ENCODE measurements around the gene KPRP.

KPRP gene

GRCh38 chr1:152735648-152736047, 22.2 kb upstream of the KPRP start:
- no peak overlapping the region for H2BK12ac ChIP-seq (ENCODE audit: low read length in 2 of 2)

GRCh38 chr1:152737997-152738396, 19.8 kb upstream of the KPRP start:
- H2BK5ac ChIP-seq (ENCODE audit: low read depth, low read length, poor library complexity, severe bottlenecking): no peak overlapping the region
- H3K9me3 ChIP-seq (ENCODE audit: control insufficient read depth, low read length): no peaks in the 10 kb centered on the region
- H3K18ac ChIP-seq (ENCODE audit: low read depth in 1 of 2, low read length in 2 of 2): no peak overlapping the region
- no peak overlapping the region for H2BK12ac ChIP-seq (ENCODE audit: low read length in 2 of 2)
- H3K27ac ChIP-seq (ENCODE audit: low read length, poor library complexity, severe bottlenecking): no peak overlapping the region
- no peak overlapping the region for H2BK15ac ChIP-seq (ENCODE audit: low read depth, poor library complexity, severe bottlenecking)
- H4K8ac ChIP-seq (ENCODE audit: low read length): no peak overlapping the region
- H2BK120ac ChIP-seq (ENCODE audit: low read depth, low read length): no peak overlapping the region
- no peak for DNase-seq
- no peak overlapping the region for H3K9ac ChIP-seq (ENCODE audit: low read length)
- WGBS: 44% methylated on average over 3 of the region's 5 CpGs
- no peak overlapping the region for H2AK5ac ChIP-seq (ENCODE audit: low read length, severe bottlenecking)
- no peak overlapping the region for H3K4ac ChIP-seq (ENCODE audit: low read depth in 1 of 2, low read length in 2 of 2)
- H3K36me3 ChIP-seq (ENCODE audit: control insufficient read depth in 1 of 2, insufficient read depth in 2 of 2, low read depth in 1 of 2, low read length in 2 of 2): no peaks in the 10 kb centered on the region
- H4K91ac ChIP-seq (ENCODE audit: low read length): no peak overlapping the region
- H3K27me3 ChIP-seq (ENCODE audit: control insufficient read depth in 1 of 2, insufficient read depth in 1 of 2, low read length in 2 of 2): no peaks in the 10 kb centered on the region
- no peak overlapping the region for H3K23ac ChIP-seq (ENCODE audit: low read length in 2 of 2)
- no peak overlapping the region for H3K4me3 ChIP-seq (ENCODE audit: insufficient read depth in 1 of 2, low read depth in 1 of 2, low read length in 2 of 2)
- H3K4me2 ChIP-seq (ENCODE audit: low read length, poor library complexity, severe bottlenecking): no peak overlapping the region
- H2AFZ ChIP-seq (ENCODE audit: low read depth, low read length): no peak overlapping the region
- no peak overlapping the region for H3K14ac ChIP-seq (ENCODE audit: low read length in 2 of 2)
- H3K4me1 ChIP-seq (ENCODE audit: control insufficient read depth, insufficient read depth, low read depth, low read length): no peaks in the 10 kb centered on the region
- H3K79me1 ChIP-seq (replicated peaks; ENCODE audit: low read length, poor library complexity, severe bottlenecking): no peaks in the 10 kb centered on the region

More at GRCh38 chr1:152735648-152736047, 22.2 kb upstream of the KPRP start:
- WGBS: no CpG with 5 or more reads among the region's 1 CpG
- H3K9ac ChIP-seq (ENCODE audit: low read length): no peak overlapping the region
- no peak overlapping the region for H3K4ac ChIP-seq (ENCODE audit: low read depth in 1 of 2, low read length in 2 of 2)
- H3K79me1 ChIP-seq (replicated peaks; ENCODE audit: low read length, poor library complexity, severe bottlenecking): no peaks in the 10 kb centered on the region
- no peaks in the 10 kb centered on the region for H3K4me1 ChIP-seq (ENCODE audit: control insufficient read depth, insufficient read depth, low read depth, low read length)
- no peak overlapping the region for H3K4me3 ChIP-seq (ENCODE audit: insufficient read depth in 1 of 2, low read depth in 1 of 2, low read length in 2 of 2)
- no peak overlapping the region for H3K4me2 ChIP-seq (ENCODE audit: low read length, poor library complexity, severe bottlenecking)
- no peak overlapping the region for H3K27ac ChIP-seq (ENCODE audit: low read length, poor library complexity, severe bottlenecking)
- no peak overlapping the region for H4K91ac ChIP-seq (ENCODE audit: low read length)
- H3K36me3 ChIP-seq (ENCODE audit: control insufficient read depth in 1 of 2, insufficient read depth in 2 of 2, low read depth in 1 of 2, low read length in 2 of 2): no peaks in the 10 kb centered on the region
- no peak overlapping the region for H2BK120ac ChIP-seq (ENCODE audit: low read depth, low read length)
- H2AK5ac ChIP-seq (ENCODE audit: low read length, severe bottlenecking): no peak overlapping the region
- no peak for DNase-seq
- H3K27me3 ChIP-seq (ENCODE audit: control insufficient read depth in 1 of 2, insufficient read depth in 1 of 2, low read length in 2 of 2): no peaks in the 10 kb centered on the region
- no peak overlapping the region for H4K8ac ChIP-seq (ENCODE audit: low read length)
- no peak overlapping the region for H2AFZ ChIP-seq (ENCODE audit: low read depth, low read length)
- no peaks in the 10 kb centered on the region for H3K9me3 ChIP-seq (ENCODE audit: control insufficient read depth, low read length)
- H3K23ac ChIP-seq (ENCODE audit: low read length in 2 of 2): no peak overlapping the region
- no peak overlapping the region for H3K14ac ChIP-seq (ENCODE audit: low read length in 2 of 2)
- no peak overlapping the region for H2BK15ac ChIP-seq (ENCODE audit: low read depth, poor library complexity, severe bottlenecking)
- H3K18ac ChIP-seq (ENCODE audit: low read depth in 1 of 2, low read length in 2 of 2): no peak overlapping the region
- H2BK5ac ChIP-seq (ENCODE audit: low read depth, low read length, poor library complexity, severe bottlenecking): no peak overlapping the region

- no peak overlapping the region for H3K4me2 ChIP-seq (ENCODE audit: low read length, poor library complexity, severe bottlenecking)
- DNase-seq: no peak
- H2BK5ac ChIP-seq (ENCODE audit: low read depth, low read length, poor library complexity, severe bottlenecking): no peak overlapping the region
- H3K18ac ChIP-seq (ENCODE audit: low read depth in 1 of 2, low read length in 2 of 2): no peak overlapping the region
- no peak overlapping the region for H3K27ac ChIP-seq (ENCODE audit: low read length, poor library complexity, severe bottlenecking)
- H4K91ac ChIP-seq (ENCODE audit: low read length): no peak overlapping the region
- 68% methylated on average over 3 of the region's 3 CpGs for WGBS
- H3K4me1 ChIP-seq (ENCODE audit: control insufficient read depth, insufficient read depth, low read depth, low read length): no peaks in the 10 kb centered on the region
- H2AFZ ChIP-seq (ENCODE audit: low read depth, low read length): no peak overlapping the region
- no peaks in the 10 kb centered on the region for H3K79me1 ChIP-seq (replicated peaks; ENCODE audit: low read length, poor library complexity, severe bottlenecking)
- H3K4me3 ChIP-seq (ENCODE audit: insufficient read depth in 1 of 2, low read depth in 1 of 2, low read length in 2 of 2): no peak overlapping the region
- H3K23ac ChIP-seq (ENCODE audit: low read length in 2 of 2): no peak overlapping the region
- H2BK120ac ChIP-seq (ENCODE audit: low read depth, low read length): no peak overlapping the region
- no peak overlapping the region for H2AK5ac ChIP-seq (ENCODE audit: low read length, severe bottlenecking)
- no peak overlapping the region for H3K4ac ChIP-seq (ENCODE audit: low read depth in 1 of 2, low read length in 2 of 2)
- H2BK15ac ChIP-seq (ENCODE audit: low read depth, poor library complexity, severe bottlenecking): no peak overlapping the region
- H3K36me3 ChIP-seq (ENCODE audit: control insufficient read depth in 1 of 2, insufficient read depth in 2 of 2, low read depth in 1 of 2, low read length in 2 of 2): no peaks in the 10 kb centered on the region
- no peak overlapping the region for H3K14ac ChIP-seq (ENCODE audit: low read length in 2 of 2)
- H3K27me3 ChIP-seq (ENCODE audit: control insufficient read depth in 1 of 2, insufficient read depth in 1 of 2, low read length in 2 of 2): no peaks in the 10 kb centered on the region
- no peak overlapping the region for H4K8ac ChIP-seq (ENCODE audit: low read length)
- H3K9me3 ChIP-seq (ENCODE audit: control insufficient read depth, low read length): no peaks in the 10 kb centered on the region
- H3K9ac ChIP-seq (ENCODE audit: low read length): no peak overlapping the region
- H2BK12ac ChIP-seq (ENCODE audit: low read length in 2 of 2): no peak overlapping the region
These were observed 18.0 kb upstream of the KPRP start for GRCh38 chr1:152739841-152740240.

DNA sequence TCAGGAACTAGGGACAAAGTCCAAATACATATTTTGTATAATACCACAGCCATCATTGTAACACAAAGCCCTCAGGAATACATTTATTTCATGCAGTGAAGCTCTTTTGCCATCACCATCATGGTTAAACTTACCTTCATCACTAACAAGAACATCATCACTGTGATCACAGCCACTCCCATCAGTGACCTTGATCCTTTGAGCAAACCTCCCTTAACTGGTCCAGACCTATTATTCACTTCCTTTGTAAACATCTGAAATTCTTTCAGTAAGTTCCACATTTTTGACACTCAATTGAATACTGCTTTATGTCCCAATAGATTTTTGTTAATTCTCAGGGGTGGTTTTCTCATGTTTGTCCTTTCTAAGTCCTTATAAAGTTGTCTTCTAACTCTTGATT, 16.2 kb upstream of the KPRP start:
- Histone ChIP-seq H2BK120ac (ENCODE audit: low read depth, low read length) (no peak overlapping the region), H2BK5ac (ENCODE audit: low read depth, low read length, poor library complexity, severe bottlenecking) (no peak overlapping the region), H3K36me3 (ENCODE audit: control insufficient read depth in 1 of 2, insufficient read depth in 2 of 2, low read depth in 1 of 2, low read length in 2 of 2) (no peaks in the 10 kb centered on the region), H3K4ac (ENCODE audit: low read depth in 1 of 2, low read length in 2 of 2) (no peak overlapping the region), H3K4me1 (ENCODE audit: control insufficient read depth, insufficient read depth, low read depth, low read length) (no peaks in the 10 kb centered on the region), H2AFZ (ENCODE audit: low read depth, low read length) (no peak overlapping the region), H3K79me1 (replicated peaks; ENCODE audit: low read length, poor library complexity, severe bottlenecking) (no peaks in the 10 kb centered on the region), H3K14ac (ENCODE audit: low read length in 2 of 2) (no peak overlapping the region), H4K91ac (ENCODE audit: low read length) (no peak overlapping the region), H3K27me3 (ENCODE audit: control insufficient read depth in 1 of 2, insufficient read depth in 1 of 2, low read length in 2 of 2) (no peaks in the 10 kb centered on the region), H3K9ac (ENCODE audit: low read length) (no peak overlapping the region), H3K23ac (ENCODE audit: low read length in 2 of 2) (no peak overlapping the region), H3K27ac (ENCODE audit: low read length, poor library complexity, severe bottlenecking) (no peak overlapping the region), H3K9me3 (ENCODE audit: control insufficient read depth, low read length) (no peaks in the 10 kb centered on the region), H3K4me2 (ENCODE audit: low read length, poor library complexity, severe bottlenecking) (no peak overlapping the region), H2BK12ac (ENCODE audit: low read length in 2 of 2) (no peak overlapping the region), H2BK15ac (ENCODE audit: low read depth, poor library complexity, severe bottlenecking) (no peak overlapping the region), H3K18ac (ENCODE audit: low read depth in 1 of 2, low read length in 2 of 2) (no peak overlapping the region), H2AK5ac (ENCODE audit: low read length, severe bottlenecking) (no peak overlapping the region), H4K8ac (ENCODE audit: low read length) (no peak overlapping the region), H3K4me3 (ENCODE audit: insufficient read depth in 1 of 2, low read depth in 1 of 2, low read length in 2 of 2) (no peak overlapping the region)
- DNase-seq: no peak

Measured in mesenchymal stem cell (in vitro differentiated cells and primary cell).